NCI-H1930 (cell line): Measurements from ENCODE around the gene TRAM2.
"Not testable (repeated sequence)": the region's sequence is repeated elsewhere in the genome, so short reads cannot be mapped to it uniquely, and the experiment has no call there.

Experiments
- DNase-seq, 2 experiments: peaks; one replicate each; lab custom pipeline; 2025; lab: John Stamatoyannopoulos, UW

Gene TRAM2

DNA sequence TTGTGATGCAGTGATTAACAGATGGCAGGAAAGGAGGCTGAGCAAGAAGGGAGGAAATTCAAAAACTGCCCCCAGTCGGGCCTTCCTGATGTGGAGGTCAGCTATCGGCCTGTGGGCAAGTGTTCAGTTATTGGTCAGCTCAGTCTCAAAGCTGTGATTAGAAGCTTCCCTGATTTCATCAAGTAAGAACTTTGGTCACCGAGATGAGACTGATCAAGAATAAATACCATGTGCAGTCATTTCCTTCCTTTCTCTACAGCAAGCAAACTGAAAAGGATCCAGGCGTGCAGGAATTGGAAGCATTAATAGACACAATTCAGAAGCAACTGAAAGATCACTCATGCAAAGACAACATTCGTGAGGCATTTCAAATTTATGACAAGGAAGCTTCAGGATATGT is 87.0 kb downstream of the TRAM2 start:
- DNase-seq = no peak

DNA sequence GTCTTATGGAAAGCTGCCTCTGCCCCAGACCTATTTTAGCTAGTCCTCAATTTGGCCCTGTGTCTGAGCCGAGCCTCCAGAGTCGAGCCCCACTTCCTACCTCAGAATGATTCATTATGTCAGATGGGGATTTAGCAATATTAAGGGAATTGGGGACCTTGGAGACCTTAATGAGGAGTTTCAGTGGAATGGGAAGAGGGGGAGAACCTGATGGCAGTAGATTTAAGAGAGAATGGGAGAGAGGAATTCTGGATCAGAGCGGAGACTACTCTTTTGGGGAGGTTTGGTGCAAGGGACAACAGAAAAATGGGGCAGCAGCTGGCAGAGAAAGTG is 93.2 kb downstream of the TRAM2 start:
- DNase-seq = no peak

DNA sequence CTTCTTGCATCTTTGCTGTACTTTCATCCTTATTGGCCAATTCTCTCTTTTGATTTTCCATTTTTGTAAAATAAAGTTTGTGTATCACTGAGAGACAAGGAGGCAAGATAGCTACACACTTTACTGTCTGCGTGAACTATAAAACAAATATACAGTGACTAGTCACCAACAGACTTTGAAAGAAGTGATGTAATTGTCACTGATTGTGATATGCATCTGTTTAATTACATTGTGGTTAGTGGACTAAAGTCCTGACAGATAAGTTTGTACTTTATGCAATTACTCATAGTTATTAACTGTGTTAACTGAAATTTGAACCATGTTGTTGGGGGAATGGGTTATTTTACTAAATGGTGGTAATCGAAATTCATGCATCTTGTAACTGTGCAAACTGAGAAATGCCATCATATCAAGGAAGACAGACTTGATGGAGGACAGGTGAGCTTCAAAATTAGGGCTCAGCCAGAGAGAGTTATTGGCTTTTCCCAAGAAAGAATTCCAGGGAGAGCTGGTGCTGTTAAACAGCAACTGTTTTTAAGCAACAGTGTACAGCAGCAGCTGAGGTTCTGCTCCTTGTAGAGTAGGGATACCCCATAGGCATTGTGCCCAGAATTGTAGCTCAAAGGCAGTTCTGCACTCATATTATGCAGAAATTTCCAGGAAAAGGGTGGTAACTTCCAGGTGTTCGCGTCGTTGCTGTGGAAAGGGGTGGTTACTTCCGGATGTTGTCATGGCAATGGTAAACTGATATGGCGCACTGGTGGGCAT is 93.8 kb downstream of the TRAM2 start:
- DNase-seq = no peak

DNA sequence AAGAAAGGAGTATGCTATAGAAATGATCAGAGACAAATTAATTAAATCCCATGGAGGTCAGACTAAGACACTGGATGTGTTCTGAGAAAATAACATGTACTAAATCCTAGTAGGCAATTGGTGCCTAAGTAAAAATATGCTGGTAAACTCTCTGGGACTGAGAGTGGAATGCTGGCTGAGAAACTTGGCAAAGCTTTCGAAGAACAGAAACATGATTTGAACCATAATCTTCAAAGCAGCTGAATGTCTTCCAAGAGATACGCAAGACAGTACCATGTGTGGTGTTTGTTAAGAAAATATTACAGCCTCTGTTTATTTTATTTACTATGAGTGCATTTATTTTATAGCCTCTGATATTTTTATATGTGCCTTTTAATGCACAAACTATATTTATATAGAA is 101.6 kb downstream of the TRAM2 start:
- no peak for DNase-seq

DNA sequence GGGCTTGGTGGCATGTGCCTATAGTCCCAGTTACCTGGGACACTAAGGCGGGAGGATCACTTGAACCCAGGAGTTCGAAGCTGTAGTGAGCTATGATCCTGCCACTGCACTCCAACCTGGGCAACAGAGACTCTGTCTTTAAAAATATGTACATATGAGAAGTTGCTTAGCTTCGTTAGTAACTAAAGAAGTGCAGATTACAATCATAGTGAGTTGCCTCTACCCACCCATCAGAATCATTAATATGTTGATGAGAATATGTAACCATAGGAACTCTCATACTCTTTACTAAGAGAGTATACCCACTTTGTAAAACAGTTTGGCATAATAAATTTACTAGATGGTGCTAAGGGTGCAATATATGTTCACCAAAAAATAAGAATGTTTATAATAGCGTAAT is 102.7 kb downstream of the TRAM2 start:
- DNase-seq = no peak

DNA sequence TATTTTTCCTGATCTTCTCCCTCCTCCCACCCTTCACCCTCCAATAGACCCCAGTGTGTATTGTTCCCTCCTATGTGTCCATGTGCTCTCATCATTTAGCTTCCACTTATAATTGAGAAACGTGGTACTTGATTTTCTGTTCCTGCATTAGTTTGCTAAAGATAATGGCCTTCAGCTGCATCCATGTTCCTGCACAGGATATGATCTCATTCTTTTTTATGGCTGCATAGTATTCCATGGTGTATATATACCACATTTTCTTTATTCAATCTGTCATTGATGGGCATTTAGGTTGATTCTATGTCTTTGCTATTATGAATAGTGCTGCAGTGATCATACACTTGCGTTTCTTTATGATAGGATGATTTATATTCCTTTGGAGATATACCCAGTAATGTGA is 115.7 kb downstream of the TRAM2 start:
- DNase-seq = not testable (repeated sequence)

DNA sequence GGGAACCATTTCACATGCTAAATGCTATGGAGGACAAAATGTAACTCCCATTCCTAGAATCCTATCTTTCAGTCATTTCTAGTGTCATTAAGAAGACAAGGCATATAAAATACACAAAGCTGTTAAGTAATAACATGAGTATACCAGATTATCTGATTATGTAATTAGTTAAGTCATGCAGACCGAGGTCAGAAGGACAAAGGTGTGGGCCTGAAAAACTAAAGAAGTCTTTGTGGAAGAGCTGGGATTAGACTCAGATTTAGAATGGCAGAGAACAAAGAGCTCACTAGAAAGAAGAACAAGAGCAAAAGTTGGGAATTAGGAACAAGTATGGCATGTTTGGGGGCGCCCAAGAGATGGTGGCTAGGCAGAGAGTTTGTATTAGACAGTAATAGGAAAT is 119.8 kb downstream of the TRAM2 start:
- no peak for DNase-seq

DNA sequence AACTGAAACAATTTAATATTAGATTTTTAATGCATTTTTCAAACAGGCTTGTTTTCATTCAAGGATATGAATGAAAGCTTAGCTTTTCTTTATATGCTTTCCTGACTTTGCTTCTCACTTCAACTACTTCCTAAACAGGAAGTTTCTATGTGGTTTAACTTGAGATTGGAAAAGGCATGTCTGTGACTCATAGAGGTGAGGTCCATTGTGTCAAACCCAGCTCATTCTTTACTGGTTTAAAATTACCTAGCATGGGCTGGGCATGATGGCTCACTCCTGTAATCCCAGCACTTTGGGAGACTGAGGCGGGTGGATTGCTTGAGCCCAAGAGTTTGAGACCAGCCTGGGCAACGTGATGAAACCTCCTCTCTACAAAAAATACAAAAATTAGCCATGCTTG is 122.3 kb downstream of the TRAM2 start:
- DNase-seq = no peak
